GM19351 (cell line): ENCODE measurements around the gene CDC42SE1.
"Not testable (repeated sequence)": the region's sequence is repeated elsewhere in the genome, so short reads cannot be mapped to it uniquely, and the experiment has no call there.

Experiments used
- ATAC-seq: cut with Tn5 transposase; IDR thresholded peaks from one replicate; pipeline ENCODE4 v1.9.1; 2021; ENCODE audit warnings: mild to moderate bottlenecking, moderate library complexity; ENCODE audit not compliant: unreplicated experiment

CDC42SE1 gene, protein sequence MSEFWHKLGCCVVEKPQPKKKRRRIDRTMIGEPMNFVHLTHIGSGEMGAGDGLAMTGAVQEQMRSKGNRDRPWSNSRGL

DNA sequence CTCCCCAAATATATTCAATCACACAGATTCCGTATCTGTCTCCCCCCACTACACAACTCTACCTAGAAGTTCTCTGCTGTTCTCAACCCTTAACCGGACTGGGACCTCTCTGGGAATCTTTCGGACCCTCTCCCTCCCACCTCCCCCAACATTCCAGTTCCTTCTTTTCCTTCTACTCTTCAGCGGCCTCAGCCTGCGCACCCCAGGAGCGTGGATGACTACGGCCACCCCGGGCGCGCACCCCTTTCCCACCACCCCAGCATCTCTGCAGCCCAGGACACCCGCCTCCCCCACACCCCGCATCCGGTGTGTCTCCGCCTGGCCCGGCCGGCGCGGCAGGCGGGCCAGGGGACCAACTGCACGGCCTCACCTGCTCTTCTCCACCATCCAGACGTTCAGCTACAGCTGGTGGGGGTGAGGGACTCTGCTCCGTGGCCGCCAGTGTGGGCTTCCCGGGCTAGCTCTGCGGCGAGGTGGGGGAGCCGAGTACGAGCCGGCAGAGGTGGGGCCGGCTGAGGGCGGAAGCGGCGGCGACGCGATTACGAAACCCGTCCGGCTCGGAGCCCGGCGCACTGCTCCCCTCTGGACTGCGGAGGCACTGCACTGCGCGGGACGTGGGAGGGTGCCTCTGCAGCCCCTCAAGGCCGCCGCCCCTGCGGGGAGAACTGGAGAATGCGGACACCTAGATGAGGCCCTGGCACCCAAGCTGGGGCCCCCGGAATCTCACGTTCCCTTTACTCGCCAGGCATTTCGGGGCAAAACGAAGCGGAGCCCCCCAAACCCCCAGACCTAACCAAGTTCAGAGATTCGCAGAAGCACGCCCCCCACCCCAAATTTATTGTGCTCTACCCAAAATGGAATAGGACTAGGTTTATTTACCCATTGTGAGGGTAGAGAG is at the start of gene CDC42SE1:
TSS of gene CDC42SE1 (minus strand) at position 514 of the 898 bp plus-strand sequence. CDS start 3,892 bp downstream, outside the sequence.
- peak; percentile 87 for ATAC-seq

DNA sequence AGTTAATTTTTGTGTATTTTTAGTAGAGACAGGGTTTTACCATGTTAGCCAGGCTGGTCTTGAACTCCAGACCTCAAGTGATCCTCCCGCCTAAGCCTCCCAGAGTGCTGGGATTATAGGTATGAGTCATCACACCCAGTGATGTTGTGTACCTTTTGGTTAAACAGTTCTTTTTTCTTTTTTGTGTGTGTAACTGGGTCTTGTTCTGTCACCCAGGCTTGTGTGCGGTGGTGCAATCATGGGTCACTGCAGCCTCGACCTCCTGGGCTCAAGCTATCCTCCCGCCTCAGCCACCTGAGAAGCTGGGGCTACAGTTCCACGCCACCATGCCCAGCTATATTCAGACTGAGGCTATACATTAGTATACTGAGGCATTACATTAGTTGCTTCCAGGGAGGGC is 48.9 kb upstream of the CDC42SE1 start:
- ATAC-seq = no peak

DNA sequence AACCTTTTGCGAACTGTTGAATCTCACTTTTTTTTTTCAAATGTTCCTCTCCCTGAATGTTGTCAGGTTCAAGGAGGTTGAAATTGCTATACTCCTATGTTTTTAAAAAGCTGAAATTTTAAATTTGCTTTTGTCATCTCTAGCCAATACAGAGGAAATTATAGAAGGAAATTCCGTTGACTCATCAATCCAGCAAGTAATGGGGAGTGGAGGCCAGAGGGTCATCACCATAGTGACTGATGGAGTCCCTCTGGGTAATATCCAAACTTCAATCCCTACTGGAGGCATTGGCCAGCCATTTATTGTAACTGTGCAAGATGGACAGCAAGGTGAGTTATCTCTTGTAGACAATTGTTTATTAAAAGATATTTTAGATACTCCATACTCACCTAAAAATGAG is 47.5 kb upstream of the CDC42SE1 start:
- no peak for ATAC-seq

DNA sequence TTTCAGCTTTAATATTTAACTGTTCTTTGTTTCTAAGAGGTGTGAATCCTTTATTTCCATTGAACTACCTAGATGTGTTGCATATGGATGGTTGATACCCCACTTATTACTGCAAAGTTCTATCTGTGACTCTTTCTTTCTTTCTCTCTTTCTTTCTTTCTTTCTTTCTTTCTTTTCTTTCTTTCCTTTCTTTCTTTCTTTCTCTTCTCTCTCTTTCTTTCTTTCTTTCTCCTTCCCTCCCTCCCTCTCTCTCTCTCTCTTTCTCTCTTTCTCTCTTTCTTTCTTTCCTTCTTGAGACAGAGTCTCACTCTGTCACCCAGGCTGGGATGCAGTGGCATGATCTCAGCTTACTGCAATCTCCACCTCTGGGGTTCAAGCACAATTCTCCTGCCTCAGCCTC is 45.2 kb upstream of the CDC42SE1 start:
- no peak for ATAC-seq

DNA sequence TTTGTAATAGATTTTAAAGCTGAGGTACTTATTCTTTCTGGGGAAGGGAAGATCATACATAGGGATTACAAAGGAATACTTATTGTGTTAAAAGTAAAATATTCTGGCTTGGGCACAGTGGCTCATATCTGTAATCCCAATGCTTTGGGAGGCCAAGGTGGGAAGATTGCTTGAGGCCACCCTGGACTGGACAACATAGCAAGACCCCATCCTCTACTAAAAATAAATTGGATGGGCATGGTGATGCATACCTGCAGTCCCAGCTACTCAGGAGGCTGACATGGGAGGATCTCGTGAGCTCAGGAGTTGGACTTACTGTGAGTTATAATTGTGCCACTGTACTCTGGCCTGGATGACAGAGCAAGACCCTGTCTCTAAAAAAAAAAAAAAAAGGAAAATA is 38.7 kb upstream of the CDC42SE1 start:
- no peak for ATAC-seq

DNA sequence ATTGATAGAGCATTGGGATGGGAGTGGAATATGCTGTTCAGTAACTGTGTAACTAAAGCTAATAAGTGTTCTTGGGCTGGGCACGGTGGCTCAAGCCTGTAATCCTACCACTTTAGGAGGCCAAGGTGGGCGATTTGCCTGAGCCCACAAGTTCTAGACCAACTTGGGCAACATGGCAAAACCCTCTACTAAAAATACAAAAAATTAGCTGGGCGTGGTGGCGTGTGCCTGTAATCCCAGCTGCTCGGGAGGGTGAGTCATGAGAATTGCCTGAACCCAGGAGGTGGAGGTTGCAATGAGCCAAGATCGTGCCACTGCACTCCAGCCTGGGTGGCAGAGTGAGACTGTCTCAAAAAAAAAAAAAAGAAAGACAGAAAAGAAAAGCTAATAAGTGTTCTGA is 38.0 kb upstream of the CDC42SE1 start:
- ATAC-seq = not testable (repeated sequence)

DNA sequence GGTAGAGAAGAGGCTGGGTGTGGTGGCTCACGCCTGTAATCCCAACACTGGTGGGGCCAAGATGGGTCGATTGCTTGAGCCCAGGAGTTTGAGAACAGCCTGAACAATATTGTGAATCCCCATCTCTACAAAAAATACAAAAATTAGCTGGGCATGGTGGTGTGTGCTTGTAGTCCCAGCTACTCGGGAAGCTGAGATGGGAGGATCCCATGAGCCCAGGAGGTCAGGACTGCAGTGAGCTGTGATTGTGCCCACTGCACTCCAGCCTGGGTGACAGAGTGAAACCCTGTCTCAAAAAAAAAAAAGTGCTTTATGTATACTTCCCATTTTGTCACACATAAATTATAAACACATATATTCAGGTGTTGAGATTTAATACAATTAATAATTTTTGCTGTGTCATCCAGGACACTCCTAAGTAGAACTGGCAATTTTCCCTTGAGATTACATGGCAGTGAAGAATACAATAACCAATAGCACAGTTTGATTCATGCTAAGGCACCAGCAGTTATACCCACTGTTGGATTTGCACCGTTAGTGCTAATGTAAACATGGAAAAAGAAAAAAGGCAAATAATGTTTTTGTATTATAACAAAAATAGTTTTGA is 26.6 kb upstream of the CDC42SE1 start:
- ATAC-seq = no peak

DNA sequence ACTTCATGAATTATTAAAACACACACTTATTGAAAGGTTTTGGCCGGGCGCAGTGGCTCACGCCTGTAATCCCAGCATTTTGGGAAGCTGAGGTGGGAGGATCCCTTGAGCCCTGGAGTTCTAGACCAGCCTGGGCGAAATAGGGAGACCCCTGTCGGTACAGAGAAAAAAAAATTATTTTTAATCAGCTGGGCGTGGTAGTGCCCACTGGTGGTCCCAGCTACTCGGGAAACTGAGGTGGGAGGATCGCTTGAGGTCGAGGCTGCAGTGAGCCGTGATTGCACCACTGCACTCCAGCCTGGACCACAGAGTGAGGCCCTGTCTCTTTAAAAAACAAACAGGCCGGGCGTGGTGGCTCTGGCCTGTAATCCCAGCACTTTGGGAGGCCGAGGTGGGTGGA is 12.8 kb upstream of the CDC42SE1 start:
- no peak for ATAC-seq

DNA sequence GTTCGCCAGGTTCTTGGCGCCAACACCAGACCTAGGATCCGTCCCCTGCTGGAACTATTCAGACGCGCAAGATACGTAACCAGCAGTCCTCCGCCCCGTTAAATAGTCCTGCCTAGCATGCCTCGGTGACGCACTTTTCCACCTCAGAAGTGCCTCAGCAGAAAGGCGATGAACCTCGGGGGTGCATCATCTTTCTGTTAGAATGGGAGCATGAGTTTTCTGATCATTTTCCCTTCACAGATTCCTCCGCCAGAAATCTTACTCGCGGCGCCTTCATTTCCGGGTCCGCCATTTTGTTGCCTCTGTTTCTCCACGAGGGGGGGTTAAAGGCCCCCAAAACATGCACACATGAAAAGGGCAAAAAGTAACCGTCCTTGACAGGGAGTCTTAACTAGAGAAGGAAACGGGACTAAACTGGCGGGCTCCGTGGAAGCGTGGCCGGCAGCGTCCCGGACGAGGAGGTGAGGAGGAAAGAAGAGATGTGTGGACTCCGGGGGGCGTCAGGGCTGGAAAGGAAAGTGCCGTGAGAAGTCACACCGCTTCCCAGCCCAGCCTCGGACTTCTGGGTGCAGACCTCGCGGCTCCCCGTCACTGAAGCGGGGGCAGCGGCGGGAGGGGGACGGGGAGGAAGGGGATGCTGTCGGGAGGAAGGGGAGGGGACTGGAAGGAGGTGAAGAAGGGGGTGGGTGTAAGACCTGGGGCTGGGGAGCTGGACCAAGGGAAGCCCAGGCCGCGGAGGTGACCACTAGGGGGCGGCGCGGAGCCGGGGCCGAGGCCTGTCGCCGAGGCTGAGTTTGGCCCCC is 11.3 kb upstream of the CDC42SE1 start, which contains the start of gene GABPB2:
TSS of gene GABPB2 (plus strand) at position 288 of the 803 bp plus-strand sequence. CDS start 17,429 bp downstream, outside the sequence.
- ATAC-seq = peak; percentile 75

DNA sequence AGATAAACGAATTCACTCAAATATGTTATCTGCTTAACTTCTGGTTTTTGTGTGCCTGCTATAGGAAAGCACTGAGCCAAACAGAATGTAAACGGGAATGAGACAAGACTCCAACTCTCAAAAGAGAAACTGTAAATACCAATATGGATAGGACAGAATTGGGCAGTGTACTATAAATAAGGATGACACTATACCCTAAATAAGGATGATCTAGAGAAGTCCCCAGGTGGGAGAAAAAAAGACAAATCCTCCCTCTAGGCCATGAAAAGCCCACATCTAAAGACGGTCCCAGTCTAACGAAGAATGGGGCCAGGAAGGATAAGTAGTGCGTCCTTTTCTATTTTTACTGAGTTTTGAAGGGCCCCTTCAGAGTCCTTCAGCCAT is 9.7 kb upstream of the CDC42SE1 start:
- ATAC-seq = no peak

DNA sequence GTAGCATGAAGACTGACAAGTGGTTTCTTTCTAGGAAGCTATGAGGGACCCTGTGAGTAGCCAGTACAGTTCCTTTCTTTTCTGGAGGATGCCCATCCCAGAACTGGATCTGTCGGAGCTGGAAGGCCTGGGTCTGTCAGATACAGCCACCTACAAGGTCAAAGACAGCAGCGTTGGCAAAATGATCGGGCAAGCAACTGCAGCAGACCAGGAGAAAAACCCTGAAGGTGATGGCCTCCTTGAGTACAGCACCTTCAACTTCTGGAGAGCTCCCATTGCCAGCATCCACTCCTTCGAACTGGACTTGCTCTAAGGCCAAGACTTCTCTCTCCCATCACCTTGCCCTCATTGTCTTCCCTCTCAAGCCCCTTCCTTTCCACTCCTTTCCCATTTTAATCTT is 7.8 kb upstream of the CDC42SE1 start:
- no peak for ATAC-seq

DNA sequence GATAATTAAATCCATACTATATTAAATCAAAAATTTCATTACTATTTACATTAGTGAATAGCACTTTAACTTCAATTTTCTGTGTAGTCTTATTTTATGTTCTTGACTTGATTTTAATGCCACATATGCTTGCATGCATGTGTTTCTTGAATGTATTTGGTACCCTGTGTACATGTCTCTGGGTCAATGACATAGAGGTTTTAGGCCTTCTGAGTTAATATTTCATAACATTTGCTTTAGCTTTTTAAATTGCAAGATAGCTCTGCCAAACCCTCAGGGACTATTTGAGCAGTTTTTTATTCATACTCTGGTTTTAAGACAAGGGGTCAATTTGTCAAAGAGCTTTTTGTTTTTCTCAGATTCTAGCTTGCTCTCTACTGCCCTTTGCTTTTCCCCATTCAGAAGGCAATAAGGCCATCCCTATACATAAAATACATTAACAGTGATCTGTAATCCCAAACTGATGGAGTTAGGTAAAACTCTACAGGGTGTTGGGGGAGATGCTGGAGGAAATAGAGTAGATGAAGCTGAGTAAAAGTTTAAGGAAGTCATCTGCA is 5.7 kb upstream of the CDC42SE1 start:
- ATAC-seq = no peak

DNA sequence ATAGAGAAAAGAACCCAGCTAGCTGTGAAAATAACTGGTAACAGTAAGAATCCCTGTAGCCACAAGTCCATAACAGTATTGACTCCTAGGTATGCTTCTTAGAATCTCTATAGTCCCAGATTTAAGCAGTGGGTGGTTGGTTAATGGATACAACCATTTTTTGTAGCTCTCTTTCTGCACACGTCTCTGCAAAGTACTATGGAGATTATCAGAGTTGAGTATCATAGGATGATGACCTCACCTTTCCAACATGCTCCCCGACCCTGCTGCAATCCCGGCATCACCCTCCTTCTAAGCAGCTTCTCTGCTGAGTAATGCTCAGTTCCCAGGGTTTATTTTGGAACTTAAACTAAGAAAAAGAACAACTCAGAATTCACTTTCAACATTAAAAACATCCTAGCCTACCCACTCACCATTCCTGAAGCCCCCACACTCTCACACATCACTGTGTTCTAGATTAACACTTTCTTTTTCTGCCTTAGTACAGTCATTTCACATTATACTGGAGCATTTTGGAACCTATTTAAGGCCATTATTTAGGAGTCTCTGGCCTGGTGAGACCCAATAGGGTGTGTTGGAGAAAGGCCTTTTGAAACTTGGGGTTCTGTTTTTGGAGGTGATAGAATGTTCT is 3.4 kb upstream of the CDC42SE1 start:
- ATAC-seq = no peak

DNA sequence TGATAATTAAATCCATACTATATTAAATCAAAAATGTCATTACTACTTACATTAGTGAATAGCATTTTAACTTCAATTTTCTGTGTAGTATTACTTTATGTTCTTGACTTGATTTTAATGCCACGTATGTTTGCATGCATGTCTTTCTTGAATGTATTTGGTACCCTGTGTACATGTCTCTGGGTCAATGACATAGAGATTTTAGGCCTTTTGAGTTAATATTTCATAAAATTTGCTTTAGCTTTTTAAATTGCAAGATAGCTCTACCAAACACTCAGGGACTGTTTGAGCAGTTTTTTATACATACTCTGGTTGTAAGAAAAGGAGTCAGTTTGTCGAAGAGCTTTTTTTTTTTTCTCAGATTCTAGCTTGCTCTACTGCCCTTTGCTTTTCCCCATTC is 2.3 kb upstream of the CDC42SE1 start:
- no peak for ATAC-seq

DNA sequence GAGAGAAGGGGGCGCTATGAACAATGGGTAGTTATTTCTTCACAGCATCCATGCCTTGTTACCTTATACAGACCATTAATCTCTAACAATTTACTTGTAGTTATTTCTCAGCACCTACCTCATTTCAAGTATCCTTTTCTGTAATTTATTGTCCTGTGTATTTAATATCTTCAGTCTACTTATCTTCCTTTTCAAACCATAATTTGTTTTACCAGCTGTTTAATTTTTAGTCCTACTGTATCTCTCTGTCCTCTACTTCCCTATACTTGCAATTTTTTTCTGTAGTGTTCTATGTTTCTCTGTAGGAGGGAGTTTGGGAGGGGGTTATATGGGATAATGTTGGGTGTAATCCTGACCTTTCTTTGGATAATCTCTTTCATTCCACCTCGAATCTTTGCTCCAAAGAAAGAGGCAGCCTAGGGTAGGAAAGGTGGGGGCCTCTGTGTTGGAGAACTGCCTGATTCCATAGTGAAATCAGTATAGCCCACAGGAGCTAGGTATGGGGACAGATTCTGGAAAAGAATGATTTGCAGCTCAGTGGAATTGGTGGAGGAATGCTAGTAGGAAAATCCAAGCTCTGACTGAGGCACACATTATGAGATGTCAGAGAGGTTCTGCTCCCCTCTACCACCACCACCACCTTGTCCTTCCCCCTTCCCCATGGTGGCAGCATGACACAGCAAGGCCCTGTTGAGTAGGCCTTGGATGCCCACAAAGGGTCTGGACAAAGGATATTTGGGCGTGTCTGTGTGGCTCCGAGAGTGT is 1.4 kb upstream of the CDC42SE1 start:
- ATAC-seq = no peak

DNA sequence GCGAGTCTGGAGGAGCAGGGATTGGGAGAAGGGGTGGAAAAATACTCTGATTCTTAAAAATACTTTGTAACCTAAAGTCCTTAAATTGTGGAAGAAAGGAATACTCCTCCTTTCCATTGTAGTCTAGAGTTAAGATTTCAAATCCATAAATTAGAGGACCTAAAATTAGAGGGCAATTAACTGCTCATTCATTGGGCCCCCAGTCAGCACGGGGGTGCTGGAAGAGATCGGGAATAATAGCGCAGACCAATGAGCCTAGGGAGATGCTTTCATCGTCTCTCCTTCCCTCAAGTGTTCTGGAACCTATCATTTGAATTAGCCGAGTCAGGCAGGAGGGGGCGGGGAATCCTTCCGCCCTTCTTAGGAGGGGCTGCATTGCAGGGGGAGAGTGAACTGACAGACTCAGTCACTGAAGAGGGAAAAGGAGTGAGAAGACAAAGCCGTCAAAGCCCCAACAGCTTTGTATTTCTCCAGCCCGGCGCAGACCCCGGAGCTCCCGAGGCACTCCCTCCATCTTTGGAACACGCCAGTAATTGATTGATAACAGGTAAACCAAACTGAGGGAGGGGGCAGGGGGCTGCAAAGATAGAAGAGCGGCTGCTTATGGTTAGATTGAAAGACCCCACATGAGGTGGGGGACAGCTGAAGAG is 710 bp upstream of the CDC42SE1 start, which contains the start of gene MLLT11:
TSS of gene MLLT11 (plus strand) at position 391 of the 650 bp plus-strand sequence. CDS start 6,828 bp downstream, outside the sequence.
- no peak for ATAC-seq

DNA sequence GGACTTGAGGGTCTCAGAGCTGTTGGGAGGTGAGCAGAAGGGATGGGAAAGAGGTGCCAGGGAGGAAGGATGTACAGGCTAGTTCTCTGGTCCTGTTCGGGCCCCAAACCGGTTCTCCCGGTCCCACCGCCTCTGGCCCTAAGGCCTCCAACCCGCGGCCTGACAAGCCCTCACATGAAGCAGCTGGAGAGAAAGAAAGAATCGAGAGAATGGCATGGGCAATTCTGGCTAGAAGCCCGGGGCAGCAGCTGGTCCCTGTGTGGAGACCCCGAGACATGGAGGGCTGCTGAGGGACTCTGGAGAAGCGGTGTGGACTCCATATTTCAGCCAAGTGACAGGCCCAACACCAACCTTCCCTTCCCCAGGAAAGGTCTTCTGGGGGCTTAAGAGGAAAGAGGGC is 730 bp downstream of the CDC42SE1 start:
- ATAC-seq = no peak

DNA sequence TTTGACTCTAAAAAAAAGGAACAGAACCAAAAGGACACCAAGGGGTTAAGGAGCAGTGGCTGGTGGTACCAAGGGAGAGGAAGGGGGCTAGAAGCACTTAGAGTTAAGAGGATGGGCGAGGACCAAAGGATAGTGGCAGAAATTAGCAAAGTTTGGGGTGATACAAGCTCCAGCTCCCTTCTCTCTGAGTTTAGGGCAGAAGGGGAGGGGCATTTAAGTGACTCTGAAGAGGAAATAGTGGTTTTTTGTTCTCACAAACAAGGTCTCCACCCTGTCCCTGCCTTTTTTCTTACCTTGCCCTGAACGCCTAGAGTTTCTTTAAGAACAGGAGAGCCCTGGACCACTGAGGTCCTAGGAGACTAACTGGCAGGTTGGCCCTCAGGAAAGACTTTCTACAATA is 3.3 kb downstream of the CDC42SE1 start:
- ATAC-seq = no peak

DNA sequence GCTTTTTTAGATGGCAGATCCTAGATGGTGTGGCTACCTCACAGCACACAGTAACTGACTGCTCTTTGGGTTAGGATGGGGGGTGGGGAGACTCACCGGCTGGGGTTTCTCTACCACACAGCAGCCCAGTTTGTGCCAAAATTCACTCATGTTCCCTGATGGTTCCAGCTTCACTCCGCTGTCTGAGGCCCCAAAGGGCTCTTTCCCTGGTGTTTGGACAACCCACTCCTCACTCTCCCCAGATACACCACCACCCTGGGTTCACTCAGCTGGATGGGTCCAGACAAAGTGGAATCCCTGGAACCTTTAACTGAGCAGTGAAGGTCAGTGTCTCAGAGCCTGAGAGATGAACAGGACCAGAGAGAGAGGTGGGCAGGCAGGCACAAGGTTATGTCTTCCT is 3.8 kb downstream of the CDC42SE1 start:
- no peak for ATAC-seq
